ENCODE measurements around the gene KLHL3. TPM values are rescaled to one million over a fixed set of nuclear protein-coding genes. Genes with fewer than 3 reads are reported as not detected.

Gene KLHL3
- total RNA-seq, 4 donors from 2014 or later, result 1.2 to 29.1 (median 3.4) TPM

GRCh38 chr5:137609127-137609526 lies 126.8 kb downstream of the KLHL3 start:
- TF ChIP-seq EP300 (IDR thresholded peaks at IDR 0.05) (no peak), POLR2AphosphoS5 (IDR thresholded peaks at IDR 0.05) (no peak), POLR2A (IDR thresholded peaks at IDR 0.05) (no peak)
- TF ChIP-seq, protein P1, sequence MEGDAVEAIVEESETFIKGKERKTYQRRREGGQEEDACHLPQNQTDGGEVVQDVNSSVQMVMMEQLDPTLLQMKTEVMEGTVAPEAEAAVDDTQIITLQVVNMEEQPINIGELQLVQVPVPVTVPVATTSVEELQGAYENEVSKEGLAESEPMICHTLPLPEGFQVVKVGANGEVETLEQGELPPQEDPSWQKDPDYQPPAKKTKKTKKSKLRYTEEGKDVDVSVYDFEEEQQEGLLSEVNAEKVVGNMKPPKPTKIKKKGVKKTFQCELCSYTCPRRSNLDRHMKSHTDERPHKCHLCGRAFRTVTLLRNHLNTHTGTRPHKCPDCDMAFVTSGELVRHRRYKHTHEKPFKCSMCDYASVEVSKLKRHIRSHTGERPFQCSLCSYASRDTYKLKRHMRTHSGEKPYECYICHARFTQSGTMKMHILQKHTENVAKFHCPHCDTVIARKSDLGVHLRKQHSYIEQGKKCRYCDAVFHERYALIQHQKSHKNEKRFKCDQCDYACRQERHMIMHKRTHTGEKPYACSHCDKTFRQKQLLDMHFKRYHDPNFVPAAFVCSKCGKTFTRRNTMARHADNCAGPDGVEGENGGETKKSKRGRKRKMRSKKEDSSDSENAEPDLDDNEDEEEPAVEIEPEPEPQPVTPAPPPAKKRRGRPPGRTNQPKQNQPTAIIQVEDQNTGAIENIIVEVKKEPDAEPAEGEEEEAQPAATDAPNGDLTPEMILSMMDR (IDR thresholded peaks at IDR 0.05), result no peak
- Histone ChIP-seq H3K4me3 (no peak overlapping the region), H3K27me3 (peaks cover 3% of the 10 kb centered on the region), H3K36me3 (no peaks in the 10 kb centered on the region), H3K27ac (no peak overlapping the region), H3K4me1 (no peaks in the 10 kb centered on the region), H3K9me3 (no peaks in the 10 kb centered on the region)
- DNase-seq (ENCODE audit: low spot score in 2 of 2), result no peak
- WGBS, result 81% methylated on average over 2 of the region's 2 CpGs

- Histone ChIP-seq H3K27ac (no peak overlapping the region), H3K27me3 (peaks cover 3% of the 10 kb centered on the region), H3K9me3 (no peaks in the 10 kb centered on the region), H3K4me1 (no peaks in the 10 kb centered on the region), H3K36me3 (no peaks in the 10 kb centered on the region), H3K4me3 (no peak overlapping the region)
- 85% methylated on average over 5 of the region's 5 CpGs for WGBS
- TF ChIP-seq EP300 (IDR thresholded peaks at IDR 0.05), result no peak
- TF ChIP-seq, protein P1 (IDR thresholded peaks at IDR 0.05), result no peak
- TF ChIP-seq POLR2AphosphoS5 (IDR thresholded peaks at IDR 0.05), result no peak
- TF ChIP-seq POLR2A (IDR thresholded peaks at IDR 0.05), result no peak
- DNase-seq (ENCODE audit: low spot score in 2 of 2), result no peak
These were observed 128.1 kb downstream of the KLHL3 start for GRCh38 chr5:137607771-137608170.

DNA sequence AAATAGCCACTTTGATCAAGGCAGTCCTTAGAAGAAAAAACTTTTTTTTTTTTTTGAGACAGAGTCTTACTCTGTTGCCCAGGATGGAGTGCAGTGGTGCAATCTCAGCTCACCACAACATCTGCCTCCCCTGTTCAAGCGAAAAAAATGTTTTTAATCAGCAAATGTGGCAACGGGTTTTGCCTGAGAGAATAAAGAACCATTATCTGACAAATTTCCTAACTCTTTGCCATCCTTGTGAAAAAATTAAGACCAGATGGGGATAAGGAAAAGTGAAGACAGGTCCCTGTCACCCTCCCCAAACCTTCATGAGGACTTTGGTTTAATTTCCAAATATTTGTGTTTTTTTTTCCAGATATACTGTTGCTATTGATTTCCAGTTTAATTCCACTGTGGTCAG lies 129.5 kb downstream of the KLHL3 start:
- Histone ChIP-seq H3K36me3 (no peaks in the 10 kb centered on the region), H3K27me3 (peaks cover 3% of the 10 kb centered on the region), H3K4me3 (no peak overlapping the region), H3K4me1 (no peaks in the 10 kb centered on the region), H3K27ac (no peak overlapping the region), H3K9me3 (no peaks in the 10 kb centered on the region)
- no peak for TF ChIP-seq POLR2A (IDR thresholded peaks at IDR 0.05)
- TF ChIP-seq, protein P1 (IDR thresholded peaks at IDR 0.05), result no peak
- no peak for TF ChIP-seq EP300 (IDR thresholded peaks at IDR 0.05)
- TF ChIP-seq POLR2AphosphoS5 (IDR thresholded peaks at IDR 0.05), result no peak
- no peak for DNase-seq (ENCODE audit: low spot score in 2 of 2)
- WGBS, result 51% methylated on average over 2 of the region's 2 CpGs

- no peak overlapping the region for H3K27ac ChIP-seq
- H3K36me3 ChIP-seq, result no peaks in the 10 kb centered on the region
- H3K9me3 ChIP-seq, result no peaks in the 10 kb centered on the region
- 46% methylated on average over 4 of the region's 4 CpGs for WGBS
- peaks cover 3% of the 10 kb centered on the region for H3K27me3 ChIP-seq
- no peak for TF ChIP-seq POLR2A (IDR thresholded peaks at IDR 0.05)
- no peak for TF ChIP-seq EP300 (IDR thresholded peaks at IDR 0.05)
- TF ChIP-seq, protein P1 (IDR thresholded peaks at IDR 0.05), result no peak
- no peak for TF ChIP-seq POLR2AphosphoS5 (IDR thresholded peaks at IDR 0.05)
- DNase-seq (ENCODE audit: low spot score in 2 of 2), result no peak
- no peak overlapping the region for H3K4me3 ChIP-seq
- no peaks in the 10 kb centered on the region for H3K4me1 ChIP-seq
These were observed 130.5 kb downstream of the KLHL3 start for GRCh38 chr5:137605411-137605810.

- no peak for TF ChIP-seq EP300 (IDR thresholded peaks at IDR 0.05)
- TF ChIP-seq POLR2A (IDR thresholded peaks at IDR 0.05), result no peak
- Histone ChIP-seq H3K9me3 (no peaks in the 10 kb centered on the region), H3K36me3 (no peaks in the 10 kb centered on the region), H3K27ac (no peak overlapping the region), H3K4me3 (no peak overlapping the region), H3K27me3 (peaks cover 10% of the 10 kb centered on the region), H3K4me1 (no peaks in the 10 kb centered on the region)
- WGBS, result 40% methylated on average over 9 of the region's 9 CpGs
- no peak for DNase-seq (ENCODE audit: low spot score in 2 of 2)
These were observed 131.4 kb downstream of the KLHL3 start for GRCh38 chr5:137604348-137605095.

All from suprapubic skin (tissue), 4 donors.